C4-2B (cell line): ENCODE data around the gene LMAN1L.

Source experiments
- H3K27ac ChIP-seq: fragments of 450-650 bp; 2 replicates; pipeline ENCODE4 v1.5.1; 2017
- CTCF ChIP-seq: fragments of 450-650 bp; conservative IDR thresholded peaks from 2 replicates; pipeline ENCODE4 v1.5.1; 2017; ENCODE audit warnings: mild to moderate bottlenecking
- ZFX ChIP-seq: fragments of 450-650 bp; IDR thresholded peaks from 2 replicates; pipeline ENCODE4 v1.6.1; 2017

The LMAN1L gene

GRCh38 chr15:74770211-74770903 is 42.3 kb upstream of the LMAN1L start:
- TF ChIP-seq ZFX (no peak), CTCF (no peak)
- no peak overlapping the region; the same call in 1 of the 2 replicates for H3K27ac ChIP-seq

- H3K27ac ChIP-seq = no peak overlapping the region
- TF ChIP-seq CTCF (no peak), ZFX (no peak)
Observed at GRCh38 chr15:74773329-74773728, 39.3 kb upstream of the LMAN1L start.

GRCh38 chr15:74773731-74774252 is 38.8 kb upstream of the LMAN1L start:
- no peak overlapping the region for H3K27ac ChIP-seq
- no peak for TF ChIP-seq ZFX
- TF ChIP-seq CTCF = no peak

GRCh38 chr15:74775132-74775562 is 37.5 kb upstream of the LMAN1L start:
- TF ChIP-seq CTCF = no peak
- TF ChIP-seq ZFX = no peak
- no peak overlapping the region for H3K27ac ChIP-seq

GRCh38 chr15:74775894-74776293 is 36.7 kb upstream of the LMAN1L start:
- TF ChIP-seq CTCF (no peak), ZFX (no peak)
- no peak overlapping the region for H3K27ac ChIP-seq

GRCh38 chr15:74776821-74777768 is 35.5 kb upstream of the LMAN1L start:
- no peak overlapping the region for H3K27ac ChIP-seq
- no peak for TF ChIP-seq ZFX
- no peak for TF ChIP-seq CTCF
